Activated CD4-positive, alpha-beta memory T cell treated with anti-CD3 and anti-CD28 coated beads, Interleukin-2, amount 10 ng/mL, durations not matched to agents 7 days and 5 days (primary cell): ENCODE results near the gene TOX2. TPM values are rescaled to one million over a fixed set of nuclear protein-coding genes. Genes with fewer than 3 reads are reported as not detected.

Experiments
- CTCF ChIA-PET: fragments of 350-600 bp; sonication (Branson Sonifier 250); formaldehyde crosslinking; loops from one replicate; lab custom pipeline; 2021; ENCODE audit warnings: antibody characterized with exemption, inconsistent platforms; lab: Charles Lee
- POLR2A ChIA-PET: fragments of 350-600 bp; sonication (Branson Sonifier 250); formaldehyde crosslinking; loops from one replicate; lab custom pipeline; 2021; ENCODE audit warnings: antibody characterized with exemption; lab: Charles Lee
- DNase-seq: peaks from one replicate; pipeline ENCODE4 v3.0.0-alpha.2; 2020
- H3K27ac Mint-ChIP-seq: one replicate; pipeline ENCODE4 v1.8.0; 2021; ENCODE audit warnings: mild to moderate bottlenecking, mixed read lengths
- H3K27me3 Mint-ChIP-seq: one replicate; pipeline ENCODE4 v1.8.0; 2021; ENCODE audit warnings: mixed read lengths
- H3K36me3 Mint-ChIP-seq: one replicate; pipeline ENCODE4 v1.8.0; 2021; ENCODE audit warnings: low read depth, mixed read lengths
- H3K4me1 Mint-ChIP-seq: one replicate; pipeline ENCODE4 v1.8.0; 2021; ENCODE audit warnings: mixed read lengths
- H3K4me3 Mint-ChIP-seq: one replicate; pipeline ENCODE4 v1.8.0; 2021; ENCODE audit warnings: mild to moderate bottlenecking, mixed read lengths
- H3K9me3 Mint-ChIP-seq: one replicate; pipeline ENCODE4 v1.8.0; 2021; ENCODE audit warnings: mixed read lengths
- total RNA-seq, 2 experiments: library from RNA; stranded (reverse); gene quantifications; one replicate each; pipeline ENCODE4 v1.2.3, GENCODE V29; 2021

The TOX2 gene
- total RNA-seq, 2 experiments from 2014 or later: 4.4 to 4.6 TPM

- ChIA-PET POLR2A (no interaction called here), CTCF (no interaction called here)
- Mint-ChIP-seq H3K4me1 (peaks cover 72% of the 10 kb centered on the region), H3K4me3 (no peak overlapping the region), H3K36me3 (no peaks in the 10 kb centered on the region), H3K9me3 (no peaks in the 10 kb centered on the region), H3K27me3 (peaks cover 52% of the 10 kb centered on the region), H3K27ac (no peak overlapping the region)
- no peak for DNase-seq
Measured at GRCh38 chr20:43946206-43946491, 31.5 kb downstream of the TOX2 start.

DNA sequence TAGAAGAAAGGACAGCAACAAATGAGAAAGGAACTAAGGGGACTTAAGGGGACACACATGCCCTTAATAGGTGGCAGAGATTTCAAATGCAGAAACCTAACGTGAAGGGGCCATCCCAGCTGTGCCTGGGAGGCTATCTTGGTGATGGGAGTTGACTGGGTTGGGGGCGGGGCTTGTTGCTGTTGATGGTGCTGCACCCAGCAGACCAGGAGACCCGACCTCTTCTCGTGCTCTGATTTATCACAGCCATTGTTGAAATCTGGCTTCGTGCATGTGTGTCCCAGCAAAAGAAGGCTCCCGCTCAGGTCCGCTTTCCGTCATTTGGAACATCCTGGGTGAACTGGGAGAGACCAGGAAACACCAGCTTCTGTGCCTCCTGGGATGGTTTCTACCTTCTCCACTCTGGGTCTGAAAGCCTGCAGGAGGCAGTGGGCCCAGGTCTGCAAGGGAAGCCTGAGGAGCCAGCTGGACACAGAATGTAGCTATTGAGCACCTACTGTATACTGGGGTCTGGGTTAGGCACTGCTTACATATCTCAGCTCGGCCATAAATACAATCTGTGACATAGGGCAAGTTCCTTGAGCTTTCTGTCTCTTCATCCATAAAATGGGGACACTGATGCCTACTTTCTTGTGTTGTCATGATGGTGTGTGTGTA, 32.1 kb downstream of the TOX2 start:
- Mint-ChIP-seq H3K4me3 (no peak overlapping the region), H3K27me3 (peaks cover 52% of the 10 kb centered on the region), H3K36me3 (no peaks in the 10 kb centered on the region), H3K4me1 (peaks cover 66% of the 10 kb centered on the region), H3K9me3 (no peaks in the 10 kb centered on the region), H3K27ac (no peak overlapping the region)
- POLR2A ChIA-PET: interaction anchor here (0.8 kb wide), 1 partner anchor 13 kb away, joined by 3 read pairs; no protein-coding TSS in a partner anchor
- CTCF ChIA-PET: interaction anchor here (0.7 kb wide), 1 partner anchor 134 kb away, joined by 3 read pairs; no protein-coding TSS in a partner anchor
- DNase-seq: no peak

DNA sequence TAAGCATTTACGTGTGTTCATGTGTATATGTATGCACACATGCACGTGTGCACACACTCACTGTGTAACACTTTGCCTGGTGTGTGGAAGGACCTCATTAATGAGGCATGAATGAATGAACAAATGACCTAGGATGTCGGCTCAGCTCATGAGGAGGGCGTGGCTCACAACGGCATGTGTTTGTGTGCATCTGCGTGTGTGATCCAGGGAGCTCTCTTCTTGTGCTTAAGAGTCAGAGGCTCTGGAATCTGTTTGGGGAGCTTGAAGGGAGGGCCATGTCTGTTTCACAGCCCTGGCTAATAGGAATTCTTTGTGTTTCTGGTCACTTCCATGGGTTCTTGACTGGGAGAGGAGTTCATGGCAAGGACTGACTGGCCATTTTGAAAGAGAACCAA, 32.7 kb downstream of the TOX2 start:
- Mint-ChIP-seq H3K27ac (no peak overlapping the region), H3K27me3 (peaks cover 56% of the 10 kb centered on the region), H3K4me1 (peaks cover 63% of the 10 kb centered on the region), H3K9me3 (no peaks in the 10 kb centered on the region), H3K36me3 (no peaks in the 10 kb centered on the region), H3K4me3 (no peak overlapping the region)
- DNase-seq: no peak
- ChIA-PET POLR2A (no interaction called here), CTCF (interaction anchor here (0.7 to 0.8 kb wide), 2 partner anchors 37 to 133 kb away, joined by 3 read pairs; no protein-coding TSS in a partner anchor)

DNA sequence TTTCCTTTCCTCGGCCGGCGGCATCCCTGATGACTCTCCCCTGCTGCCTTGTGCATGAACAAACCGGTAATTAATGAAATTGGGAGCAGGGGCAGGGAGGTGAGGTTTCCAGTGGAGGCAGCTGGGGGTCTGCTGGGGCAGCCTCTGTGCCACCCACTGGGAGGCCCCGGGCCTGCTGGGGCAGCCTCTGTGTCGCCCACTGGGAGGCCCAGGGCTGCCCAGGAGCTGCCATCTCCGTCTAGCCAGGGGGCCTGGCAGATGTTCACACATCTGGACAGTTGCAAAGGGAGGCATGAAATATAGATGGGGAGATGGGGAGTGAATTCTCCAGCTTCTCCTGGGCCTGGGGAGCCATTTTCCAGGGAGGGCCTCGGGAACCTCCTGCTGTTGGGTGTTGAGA, 33.8 kb downstream of the TOX2 start:
- CTCF ChIA-PET: no interaction called here
- POLR2A ChIA-PET: interaction anchor here (1.3 to 3.5 kb wide), 2 partner anchors 8 to 71 kb away, joined by 4 to 26 read pairs; no protein-coding TSS in a partner anchor
- H3K36me3 Mint-ChIP-seq: no peaks in the 10 kb centered on the region

DNA sequence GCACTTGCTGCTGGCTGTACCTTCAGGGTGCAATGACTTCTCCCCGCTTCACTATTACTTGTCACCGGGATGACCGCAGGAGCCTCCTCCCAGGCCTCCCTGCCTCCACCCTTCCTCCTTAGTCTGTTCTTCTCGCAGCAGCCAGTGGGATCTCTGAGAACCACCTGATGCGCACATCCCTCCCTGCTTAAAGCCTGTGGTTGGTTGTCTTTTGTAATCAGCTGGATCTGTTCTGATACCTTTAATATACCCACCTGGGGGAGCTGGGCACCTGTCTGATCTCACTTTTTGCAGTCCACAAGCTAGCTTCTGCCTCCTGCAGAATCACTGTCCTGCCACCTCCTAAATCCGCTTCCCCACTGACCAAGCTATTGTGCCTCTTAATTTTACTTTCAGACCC, 34.6 kb downstream of the TOX2 start:
- ChIA-PET POLR2A (interaction anchor here (1.3 to 3.5 kb wide), 3 partner anchors 9 to 70 kb away, joined by 4 to 26 read pairs (median 4); no protein-coding TSS in a partner anchor), CTCF (interaction anchor here (0.7 to 1.4 kb wide), 2 partner anchors 9 to 131 kb away, joined by 4 read pairs; no protein-coding TSS in a partner anchor)
- Mint-ChIP-seq H3K27ac (no peak overlapping the region), H3K4me3 (no peak overlapping the region), H3K4me1 (peaks cover 63% of the 10 kb centered on the region), H3K27me3 (peaks cover 71% of the 10 kb centered on the region), H3K36me3 (no peaks in the 10 kb centered on the region), H3K9me3 (no peaks in the 10 kb centered on the region)
- DNase-seq: no peak

More for the DNA sequence above, 33.8 kb downstream of the TOX2 start:
- Mint-ChIP-seq H3K4me3 (no peak overlapping the region), H3K27ac (no peak overlapping the region), H3K27me3 (peaks cover 67% of the 10 kb centered on the region), H3K4me1 (peaks cover 62% of the 10 kb centered on the region), H3K9me3 (no peaks in the 10 kb centered on the region)
- no peak for DNase-seq

DNA sequence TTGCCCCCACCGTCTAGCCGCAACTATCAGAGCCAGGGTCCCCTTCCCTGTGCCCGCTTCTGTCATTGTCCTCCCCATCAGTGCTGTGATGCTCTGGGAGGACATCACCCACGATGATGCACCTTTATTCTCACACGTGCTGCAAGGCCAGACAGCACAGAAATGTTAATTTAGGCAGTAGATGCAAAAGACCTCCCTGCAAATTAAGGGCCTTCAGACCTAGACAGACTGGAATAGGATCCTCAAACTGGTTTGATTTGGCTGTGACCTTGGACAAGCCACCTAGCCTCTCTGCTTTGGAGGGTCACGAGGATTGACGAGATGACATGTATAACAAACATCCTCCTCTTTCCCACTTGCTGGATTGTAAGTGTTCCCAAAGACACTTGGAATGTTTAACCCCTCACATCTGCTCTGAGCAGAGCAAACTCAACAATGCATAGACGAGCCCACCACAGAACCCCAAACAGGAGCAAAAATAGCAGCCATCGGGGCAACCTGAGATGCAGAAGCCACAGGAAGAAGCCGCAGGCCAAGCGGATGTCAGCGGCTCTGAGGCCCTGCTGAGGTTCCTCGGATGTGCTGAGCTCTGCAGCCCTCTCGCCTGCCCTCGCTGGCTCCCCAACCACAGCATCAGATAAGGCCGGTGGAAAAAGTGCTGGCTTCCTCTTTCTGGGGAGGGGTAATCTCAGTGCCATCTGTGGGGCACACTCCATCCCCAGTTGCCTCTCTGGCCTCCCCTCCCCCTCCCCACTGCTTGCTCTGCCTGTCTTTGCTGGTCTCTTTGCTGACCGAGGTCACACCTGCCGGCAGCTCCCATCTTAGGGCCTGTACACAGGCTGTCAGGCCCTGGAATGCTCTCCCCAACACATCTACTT, 35.3 kb downstream of the TOX2 start:
- peak overlapping the region; percentile 41 for H3K27ac Mint-ChIP-seq
- no peaks in the 10 kb centered on the region for H3K36me3 Mint-ChIP-seq
- ChIA-PET CTCF (interaction anchor here (0.7 to 1.4 kb wide), 2 partner anchors 9 to 130 kb away, joined by 4 read pairs; no protein-coding TSS in a partner anchor), POLR2A (interaction anchor here (1.0 to 3.5 kb wide), 7 partner anchors 9 to 198 kb away, joined by 3 to 26 read pairs (median 9); no protein-coding TSS in a partner anchor)
- H3K27me3 Mint-ChIP-seq: peaks cover 76% of the 10 kb centered on the region
- peaks cover 70% of the 10 kb centered on the region for H3K4me1 Mint-ChIP-seq
- no peaks in the 10 kb centered on the region for H3K9me3 Mint-ChIP-seq
- peak overlapping the region; percentile 25 for H3K4me3 Mint-ChIP-seq
- peak; percentile 93 for DNase-seq

DNA sequence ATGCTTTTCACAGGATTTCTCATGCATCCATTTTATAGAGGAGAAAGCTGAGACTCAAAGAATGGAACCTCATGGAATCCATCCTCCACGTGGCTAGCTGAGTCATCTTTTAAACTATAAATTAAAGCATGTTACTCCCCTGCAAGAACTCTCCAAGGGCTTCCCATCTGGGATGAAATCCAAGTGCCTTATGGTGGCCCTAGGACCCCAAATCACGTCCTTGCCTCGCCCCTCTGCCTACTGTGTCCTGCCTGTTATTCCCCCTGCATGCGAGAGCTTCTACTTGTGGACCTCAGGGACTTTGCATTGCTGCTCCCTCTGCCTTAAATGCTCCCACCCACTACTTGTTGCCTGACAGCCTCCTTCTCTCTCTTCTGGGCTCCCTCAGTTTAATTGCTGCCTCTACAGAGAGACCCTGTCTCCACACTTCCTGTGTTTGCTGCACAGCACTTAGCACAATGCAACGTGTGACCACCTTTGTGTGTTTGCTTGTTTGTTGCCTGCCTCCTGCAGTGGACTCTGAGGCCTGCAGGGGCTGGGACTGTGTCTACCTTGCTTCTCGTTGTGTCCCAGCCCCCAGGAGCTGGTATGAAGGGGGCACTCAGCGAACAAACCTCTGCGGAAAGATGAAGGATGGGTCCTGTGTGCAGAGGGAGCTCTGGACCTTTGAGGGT, 39.4 kb downstream of the TOX2 start:
- CTCF ChIA-PET: interaction anchor here (0.9 to 2.8 kb wide), 3 partner anchors 12 to 109 kb away, joined by 4 to 7 read pairs (median 4); no protein-coding TSS in a partner anchor

GRCh38 chr20:43954704-43955061, 40.0 kb downstream of the TOX2 start:
- Mint-ChIP-seq H3K4me1 (peaks cover 79% of the 10 kb centered on the region), H3K9me3 (peaks cover 17% of the 10 kb centered on the region), H3K27ac (peak overlapping the region; percentile 66), H3K4me3 (no peak overlapping the region), H3K27me3 (peaks cover 63% of the 10 kb centered on the region), H3K36me3 (peaks cover 18% of the 10 kb centered on the region)
- ChIA-PET CTCF (interaction anchor here (0.9 to 2.8 kb wide), 5 partner anchors 13 to 204 kb away, joined by 3 to 7 read pairs (median 4); no protein-coding TSS in a partner anchor), POLR2A (interaction anchor here (0.7 to 4.4 kb wide), 5 partner anchors 13 to 204 kb away, joined by 3 to 37 read pairs (median 5); no protein-coding TSS in a partner anchor)
- DNase-seq: no peak

More for the DNA sequence above, 39.4 kb downstream of the TOX2 start:
- peaks cover 64% of the 10 kb centered on the region for H3K27me3 Mint-ChIP-seq
- H3K27ac Mint-ChIP-seq: no peak overlapping the region
- peaks cover 79% of the 10 kb centered on the region for H3K4me1 Mint-ChIP-seq
- no peak overlapping the region for H3K4me3 Mint-ChIP-seq
- H3K36me3 Mint-ChIP-seq: peaks cover 18% of the 10 kb centered on the region
- DNase-seq: no peak
- H3K9me3 Mint-ChIP-seq: peaks cover 17% of the 10 kb centered on the region
- POLR2A ChIA-PET: interaction anchor here (1.1 to 4.4 kb wide), 4 partner anchors 9 to 203 kb away, joined by 3 to 37 read pairs (median 9); no protein-coding TSS in a partner anchor

DNA sequence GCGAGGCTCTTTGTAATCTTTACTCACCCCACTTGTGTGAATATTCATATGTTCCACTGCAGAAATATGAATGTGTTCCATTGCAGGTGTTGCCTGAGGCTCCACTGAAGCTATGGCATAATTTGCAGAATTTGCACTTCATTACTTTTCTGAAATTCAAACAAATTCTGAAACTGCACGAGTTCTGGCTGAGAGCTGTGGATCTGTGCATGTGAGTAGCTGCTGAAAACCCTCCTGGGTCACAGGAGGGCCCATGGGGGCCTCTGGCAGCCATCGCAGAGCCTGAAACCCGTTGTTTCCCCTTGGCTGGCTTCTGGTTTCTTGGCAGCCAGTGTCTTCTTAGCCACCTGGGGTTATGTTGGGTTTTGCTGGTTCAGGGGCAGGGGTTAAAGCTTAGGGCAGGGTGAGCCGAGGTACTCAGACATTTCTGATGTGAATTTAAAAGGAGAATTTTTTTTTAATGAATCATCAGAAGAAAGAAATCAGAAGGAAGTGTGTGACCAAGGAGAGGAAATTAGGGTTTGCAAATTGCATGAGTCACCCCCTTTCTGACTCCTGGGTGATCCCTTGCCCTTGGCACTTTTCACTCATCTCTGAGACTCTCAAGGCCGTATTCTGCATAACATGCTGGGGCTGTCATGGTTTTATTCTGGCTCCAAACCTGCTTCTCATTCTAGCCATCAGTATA, 40.6 kb downstream of the TOX2 start:
- peak; percentile 57 for DNase-seq
- ChIA-PET POLR2A (interaction anchor here (0.7 to 4.4 kb wide), 5 partner anchors 13 to 204 kb away, joined by 3 to 37 read pairs (median 5); no protein-coding TSS in a partner anchor), CTCF (interaction anchor here (0.9 to 2.8 kb wide), 6 partner anchors 13 to 204 kb away, joined by 3 to 7 read pairs (median 4); no protein-coding TSS in a partner anchor)
- H3K27me3 Mint-ChIP-seq: peaks cover 59% of the 10 kb centered on the region
- peaks cover 18% of the 10 kb centered on the region for H3K36me3 Mint-ChIP-seq
- peak overlapping the region; percentile 66 for H3K27ac Mint-ChIP-seq
- H3K4me3 Mint-ChIP-seq: peak overlapping the region; percentile 2
- H3K4me1 Mint-ChIP-seq: peaks cover 79% of the 10 kb centered on the region
- peaks cover 17% of the 10 kb centered on the region for H3K9me3 Mint-ChIP-seq

DNA sequence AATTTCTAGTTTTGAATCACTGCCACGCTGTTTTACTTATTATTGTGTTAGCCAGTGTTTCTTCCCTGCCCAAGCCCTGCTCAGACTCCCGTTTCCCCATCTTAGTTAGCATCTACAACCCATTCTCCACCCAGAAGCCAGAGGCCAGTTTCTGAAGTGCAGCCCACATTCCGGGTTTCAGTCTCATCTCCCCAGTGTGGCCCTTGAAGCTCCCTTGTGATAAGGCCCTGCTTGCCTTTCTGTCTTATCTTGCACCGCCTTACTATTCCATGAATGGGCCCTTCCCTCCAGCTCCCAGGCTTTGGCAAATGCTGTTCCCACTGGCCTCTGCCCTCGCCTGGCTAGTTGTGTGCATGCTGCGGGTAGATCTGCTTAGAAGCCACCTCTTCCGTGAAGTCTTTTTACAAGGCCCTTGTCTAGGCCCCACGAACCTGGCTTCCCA, 41.1 kb downstream of the TOX2 start:
- H3K27me3 Mint-ChIP-seq: peaks cover 61% of the 10 kb centered on the region
- CTCF ChIA-PET: interaction anchor here (0.9 to 2.8 kb wide), 4 partner anchors 111 to 205 kb away, joined by 3 to 7 read pairs (median 4); no protein-coding TSS in a partner anchor
- H3K9me3 Mint-ChIP-seq: peaks cover 17% of the 10 kb centered on the region
- H3K4me3 Mint-ChIP-seq: peak overlapping the region; percentile 2
- no peak for DNase-seq
- H3K27ac Mint-ChIP-seq: peak overlapping the region; percentile 66
- POLR2A ChIA-PET: interaction anchor here (0.6 to 4.4 kb wide), 4 partner anchors 14 to 205 kb away, joined by 3 to 37 read pairs (median 8); no protein-coding TSS in a partner anchor
- peaks cover 18% of the 10 kb centered on the region for H3K36me3 Mint-ChIP-seq
- peaks cover 76% of the 10 kb centered on the region for H3K4me1 Mint-ChIP-seq

DNA sequence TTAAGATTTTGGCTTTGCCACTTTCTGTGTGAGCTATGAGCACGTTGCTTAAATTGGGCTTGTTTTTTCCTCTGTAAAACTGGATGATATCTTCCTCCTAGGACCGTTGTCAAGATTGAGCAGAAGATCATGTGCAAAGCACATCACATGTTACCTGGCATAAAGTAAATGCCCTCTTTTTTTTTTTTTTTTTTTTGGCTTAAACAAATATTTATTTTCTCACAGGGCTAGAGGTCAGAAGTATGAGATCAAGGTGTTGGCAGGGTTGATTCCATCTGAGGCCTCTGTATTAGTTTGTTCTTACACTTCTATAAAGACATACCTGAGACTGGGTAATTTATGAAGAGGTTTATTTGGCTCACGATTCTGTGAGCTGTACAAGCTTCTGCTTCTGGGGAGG, 42.7 kb downstream of the TOX2 start:
- Mint-ChIP-seq H3K4me3 (no peak overlapping the region), H3K4me1 (peaks cover 69% of the 10 kb centered on the region), H3K9me3 (peaks cover 17% of the 10 kb centered on the region), H3K27ac (no peak overlapping the region), H3K36me3 (peaks cover 18% of the 10 kb centered on the region), H3K27me3 (peaks cover 65% of the 10 kb centered on the region)
- DNase-seq: no peak
- CTCF ChIA-PET: no interaction called here
- POLR2A ChIA-PET: interaction anchor here (4.4 kb wide), 1 partner anchor 15 kb away, joined by 37 read pairs; no protein-coding TSS in a partner anchor
